SK-N-SH treated with all-trans-retinoic acid at 6 μM for 48 hours (cell line): Measurements from ENCODE around the gene RDX.
A peak's percentile ranks its signal among the peaks of the same experiment; 100 is the strongest.

ENCODE experiments used
- ATAC-seq: fragments of 200-7000 bp; cut with Tn5 transposase; 3 replicates; pipeline ENCODE4 v1.9.1; 2020; ENCODE audit warnings: mild to moderate bottlenecking, moderate library complexity
- BACH2 ChIP-seq: fragments of 250-450 bp; sonication (Bioruptor Pico); IDR thresholded peaks from 2 replicates; pipeline ENCODE4 v1.9.0; 2021; ENCODE audit warnings: mild to moderate bottlenecking, borderline replicate concordance
- CSDC2 ChIP-seq: fragments of 250-450 bp; sonication (Bioruptor Pico); IDR thresholded peaks from 2 replicates; pipeline ENCODE4 v1.5.0; 2020; ENCODE audit warnings: mild to moderate bottlenecking, moderate library complexity
- CSRNP3 ChIP-seq: fragments of 250-450 bp; sonication (Bioruptor Pico); IDR thresholded peaks from 2 replicates; pipeline ENCODE4 v1.5.1; 2021; ENCODE audit warnings: mild to moderate bottlenecking, moderate library complexity
- ESRRG ChIP-seq: fragments of 250-450 bp; sonication (Bioruptor Pico); IDR thresholded peaks from 2 replicates; pipeline ENCODE4 v1.6.1; 2021; ENCODE audit warnings: mild to moderate bottlenecking
- GLIS3 ChIP-seq: fragments of 250-450 bp; sonication (Bioruptor Pico); IDR thresholded peaks from 2 replicates; pipeline ENCODE4 v1.5.0; 2020; ENCODE audit warnings: mild to moderate bottlenecking, moderate library complexity
- ISL1 ChIP-seq: fragments of 250-450 bp; sonication (Bioruptor Pico); IDR thresholded peaks from 2 replicates; pipeline ENCODE4 v2.1.2; 2022; ENCODE audit warnings: mild to moderate bottlenecking, moderate library complexity
- PATZ1 ChIP-seq: fragments of 250-450 bp; sonication (Bioruptor Pico); IDR thresholded peaks from 2 replicates; pipeline ENCODE4 v1.8.0; 2020; ENCODE audit warnings: mild to moderate bottlenecking, moderate library complexity, borderline replicate concordance
- POU6F1 ChIP-seq: fragments of 250-450 bp; sonication (Bioruptor Pico); IDR thresholded peaks from 2 replicates; pipeline ENCODE4 v1.8.0; 2021; ENCODE audit warnings: low read depth, mild to moderate bottlenecking, moderate library complexity, borderline replicate concordance
- PPARA ChIP-seq: fragments of 250-450 bp; sonication (Bioruptor Pico); IDR thresholded peaks from 2 replicates; pipeline ENCODE4 v1.5.0; 2020; ENCODE audit warnings: mild to moderate bottlenecking, borderline replicate concordance
- RARB ChIP-seq: fragments of 250-450 bp; sonication (Bioruptor Pico); IDR thresholded peaks from 2 replicates; pipeline ENCODE4 v1.8.0; 2021; ENCODE audit warnings: mild to moderate bottlenecking, moderate library complexity
- SNAI2 ChIP-seq: fragments of 250-450 bp; sonication (Bioruptor Pico); IDR thresholded peaks from 2 replicates; pipeline ENCODE4 v1.5.0; 2020; ENCODE audit warnings: mild to moderate bottlenecking, moderate library complexity
- TCF4 ChIP-seq: fragments of 250-450 bp; sonication (Bioruptor Pico); IDR thresholded peaks from 2 replicates; pipeline ENCODE4 v1.8.0; 2021; ENCODE audit warnings: mild to moderate bottlenecking, moderate library complexity, borderline replicate concordance
- TOX ChIP-seq: fragments of 250-450 bp; sonication (Bioruptor Pico); IDR thresholded peaks from 2 replicates; pipeline ENCODE4 v1.8.0; 2021; ENCODE audit warnings: mild to moderate bottlenecking, moderate library complexity, borderline replicate concordance
- TSHZ2 ChIP-seq: fragments of 250-450 bp; sonication (Bioruptor Pico); IDR thresholded peaks from 2 replicates; pipeline ENCODE4 v1.5.0; 2020; ENCODE audit warnings: mild to moderate bottlenecking, moderate library complexity
- ZC3H10 ChIP-seq: fragments of 250-450 bp; sonication (Bioruptor Pico); IDR thresholded peaks from 2 replicates; pipeline ENCODE4 v1.5.1; 2021; ENCODE audit warnings: mild to moderate bottlenecking, moderate library complexity
- ZFP3 ChIP-seq: fragments of 250-450 bp; sonication (Bioruptor Pico); IDR thresholded peaks from 2 replicates; pipeline ENCODE4 v1.5.0; 2020; ENCODE audit warnings: mild to moderate bottlenecking, moderate library complexity
- ZFP30 ChIP-seq: fragments of 450-650 bp; formaldehyde crosslinking; IDR thresholded peaks from 2 replicates; pipeline ENCODE4 v1.5.0; 2022; ENCODE audit warnings: mild to moderate bottlenecking, moderate library complexity
- ZNF565 ChIP-seq: fragments of 450-650 bp; formaldehyde crosslinking; conservative IDR thresholded peaks from 2 replicates; pipeline ENCODE4 v1.5.0; 2020; ENCODE audit warnings: low read depth, mild to moderate bottlenecking, moderate library complexity
- ZNF70 ChIP-seq: fragments of 450-650 bp; formaldehyde crosslinking; IDR thresholded peaks from 2 replicates; pipeline ENCODE4 v1.5.0; 2020; ENCODE audit warnings: mild to moderate bottlenecking, moderate library complexity

The RDX gene

GRCh38 chr11:110253525-110253924 lies 42.9 kb downstream of the RDX start:
- ATAC-seq, result no peak

GRCh38 chr11:110251836-110252235 lies 44.6 kb downstream of the RDX start:
- TF ChIP-seq TOX (no peak), POU6F1 (no peak), ISL1 (CRISPR knock-in tag) (0 out of 2 replicates have a peak, but pooled peaks have one; percentile 30), CSDC2 (CRISPR knock-in tag) (no peak)
- ATAC-seq, result peak; percentile 89

More at GRCh38 chr11:110253525-110253924, 42.9 kb downstream of the RDX start:
- TF ChIP-seq BACH2 (CRISPR knock-in tag), result no peak

- ATAC-seq, result no peak
- TF ChIP-seq ESRRG (no peak), ZNF70 (no peak), GLIS3 (CRISPR knock-in tag) (no peak), TCF4 (CRISPR knock-in tag) (no peak), CSRNP3 (no peak), RARB (CRISPR knock-in tag) (no peak), PPARA (CRISPR knock-in tag) (no peak), SNAI2 (CRISPR knock-in tag) (no peak)
Observed at GRCh38 chr11:110250168-110250567, 46.2 kb downstream of the RDX start.

- TF ChIP-seq TSHZ2 (CRISPR knock-in tag) (no peak), ZNF565 (no peak), CSRNP3 (no peak), CSDC2 (CRISPR knock-in tag) (no peak), ZFP30 (CRISPR knock-in tag) (no peak), TCF4 (CRISPR knock-in tag) (no peak), GLIS3 (CRISPR knock-in tag) (no peak), PATZ1 (CRISPR knock-in tag) (no peak), SNAI2 (CRISPR knock-in tag) (no peak)
- TF ChIP-seq, all 23 proteins: peak for 0
- ATAC-seq, result no peak
Observed at GRCh38 chr11:110249766-110250165, 46.6 kb downstream of the RDX start.

GRCh38 chr11:110249066-110249465 lies 47.3 kb downstream of the RDX start:
- ATAC-seq, result no peak
- no peak for TF ChIP-seq TCF4 (CRISPR knock-in tag)
- no peak for TF ChIP-seq ZFP30 (CRISPR knock-in tag)
- TF ChIP-seq RARB (CRISPR knock-in tag), result no peak
- TF ChIP-seq CSDC2 (CRISPR knock-in tag), result no peak
- TF ChIP-seq TOX, result no peak
- no peak for TF ChIP-seq CSRNP3
- TF ChIP-seq ESRRG, result no peak
- TF ChIP-seq SNAI2 (CRISPR knock-in tag), result no peak
- no peak for TF ChIP-seq ZC3H10 (CRISPR knock-in tag)
- no peak for TF ChIP-seq POU6F1
- TF ChIP-seq BACH2 (CRISPR knock-in tag), result no peak
- TF ChIP-seq ISL1 (CRISPR knock-in tag), result no peak
- no peak for TF ChIP-seq ZFP3 (CRISPR knock-in tag)
